ENCODE results near the gene BCL7B.
"Not testable (repeated sequence)": the region's sequence is repeated elsewhere in the genome, so short reads cannot be mapped to it uniquely, and the experiment has no call there.

BCL7B gene

GRCh38 chr7:73503229-73503628 lies 54.3 kb downstream of the BCL7B start:
- DNase-seq: no peak

- DNase-seq: no peak
Observed at GRCh38 chr7:73496626-73497025, 60.9 kb downstream of the BCL7B start.

DNA sequence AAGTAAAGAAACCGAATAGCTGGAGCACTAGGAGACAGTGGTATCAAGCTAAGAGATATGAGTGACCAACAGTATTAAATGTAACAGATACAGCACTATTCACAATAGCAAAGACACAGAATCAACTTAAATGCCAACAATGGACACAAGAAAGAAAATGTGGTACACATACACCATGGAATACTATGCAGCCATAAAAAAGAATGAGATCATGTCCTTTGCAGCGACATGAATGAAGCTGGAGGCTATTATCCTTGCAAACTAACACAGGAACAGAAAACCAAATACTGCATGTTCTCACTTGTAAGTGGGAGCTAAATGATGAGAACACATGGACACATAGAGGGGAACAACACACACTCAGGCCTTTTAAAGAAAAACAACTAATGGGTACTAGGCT lies 62.0 kb downstream of the BCL7B start:
- not testable (repeated sequence) for DNase-seq

DNA sequence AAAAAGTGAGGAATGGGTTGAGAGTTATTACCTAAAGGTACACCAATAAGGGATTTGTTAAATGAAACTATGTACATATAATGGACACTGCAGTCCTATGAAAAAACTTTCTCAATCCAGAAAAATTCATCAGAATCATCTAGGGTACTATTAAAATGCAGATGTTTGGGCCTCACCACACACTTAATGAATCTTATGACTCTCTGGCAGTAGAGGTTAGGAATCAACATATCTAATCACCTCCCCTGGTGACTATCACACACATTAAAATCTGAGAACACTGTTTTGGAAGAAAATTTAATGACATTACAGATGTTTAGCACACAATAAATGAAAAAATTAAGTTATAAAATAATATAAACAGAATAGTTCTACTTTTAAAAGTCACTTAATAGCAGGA lies 67.5 kb downstream of the BCL7B start:
- no peak for DNase-seq

DNA sequence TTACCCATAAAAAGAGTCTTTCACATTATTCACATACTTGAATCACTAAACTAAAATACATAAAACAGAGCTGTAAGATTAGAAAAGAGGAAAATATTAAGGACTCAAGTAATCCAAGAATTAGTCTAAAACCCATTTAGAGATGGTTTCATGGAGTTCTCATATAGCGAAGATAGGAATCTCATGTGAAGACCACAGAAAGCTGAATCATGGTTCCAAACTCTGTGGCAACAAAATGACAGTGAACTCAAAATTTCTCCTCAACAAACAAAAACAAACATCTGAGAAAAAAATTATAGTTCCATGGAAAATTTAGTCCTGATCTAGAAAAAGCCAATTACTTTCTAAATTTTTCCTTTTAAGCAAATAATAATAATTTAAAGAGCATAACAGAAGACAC lies 70.0 kb downstream of the BCL7B start:
- DNase-seq: no peak

Data from hypothalamus (tissue), 51 donors.